ENCODE results near the gene LBHD2. TPM values are rescaled to one million over a fixed set of nuclear protein-coding genes. Genes with fewer than 3 reads are reported as not detected.

Gene LBHD2
- total and polyA plus RNA-seq, 2 of the 13 experiments (the other 11 are each of a cell fraction or from before 2014, with no cell fraction given), result 0.67 to 1.00 TPM

DNA sequence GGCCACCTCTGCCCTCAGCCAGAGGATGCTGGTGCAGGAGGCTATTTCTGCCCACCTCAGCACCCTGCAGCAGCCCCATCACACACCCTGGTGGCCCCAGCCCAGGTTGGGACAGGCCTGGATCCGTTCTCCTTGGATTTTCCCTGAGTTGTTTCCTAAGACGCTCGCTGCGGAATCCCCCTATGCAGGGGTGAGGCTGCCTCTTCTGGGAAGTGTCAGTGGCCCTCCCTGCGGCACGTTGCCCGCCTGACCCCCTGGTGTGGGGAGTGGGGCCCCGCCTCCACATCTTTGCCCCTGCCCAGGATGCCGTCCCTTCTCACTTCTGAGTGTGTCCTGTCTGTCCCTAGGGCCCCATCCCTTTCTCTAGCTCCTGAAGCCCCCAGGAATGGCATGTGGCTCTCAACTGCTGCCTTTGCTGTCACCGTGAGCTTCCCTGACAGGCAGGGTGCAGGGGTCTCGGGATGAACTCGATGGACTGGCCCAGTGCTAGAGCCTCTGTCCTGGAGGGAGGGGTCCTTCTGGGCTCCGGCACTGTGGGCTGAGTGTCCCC lies 9.9 kb downstream of the LBHD2 start:
- BruUV-seq (replicated peaks), result no TSS peak
- 0% methylated on average over 8 of the region's 13 CpGs for WGBS (ENCODE audit: low lambda C conversion rate)
- peak; percentile 25 for ATAC-seq
- ChIA-PET CTCF (ENCODE audit: low intra/inter-chr PET ratio, low total read pairs) (interaction anchor here (1.1 kb wide), 1 partner anchor 48 kb away, joined by 4 read pairs; no protein-coding TSS in a partner anchor), POLR2A (interaction anchor here (0.6 to 2.6 kb wide), 9 partner anchors 11 to 250 kb away, joined by 3 to 39 read pairs (median 3); partner anchors contain the start of gene EIF5)
- H3K4me2 ChIP-seq (ENCODE audit: low read depth, low read length), result peak overlapping the region; percentile 96
- in situ Hi-C loops (cut with HindIII; ENCODE audit: extremely low pct_ligation_motif_present, low pct_unique_long_range_greater_than_20kb), result no loop called here
- H2AFZ ChIP-seq (ENCODE audit: low read length), result peak overlapping the region; percentile 70
- intact Hi-C loops (cut with micrococcal nuclease; ENCODE audit: unreplicated experiment), result no loop called here
- peaks cover 0 to 8% of the 10 kb centered on the region in 2 experiments; a peak in 2 of 5 replicates for H3K27me3 ChIP-seq (ENCODE audit: control insufficient read depth in 1 of 2, insufficient read depth in 2 of 2, low read length in 2 of 2)
- DNase-seq (ENCODE audit: low spot score), result no peak
- peak overlapping the region; percentile 84 for H3K27ac ChIP-seq (ENCODE audit: extremely low read length, insufficient read depth, low read length)
- peak overlapping the region; percentile 83 for H3K9ac ChIP-seq (ENCODE audit: insufficient read depth, low read depth, low read length)
- H3K4me1 ChIP-seq (ENCODE audit: insufficient read depth, low read length), result peaks cover 91% of the 10 kb centered on the region
- H3K36me3 ChIP-seq (replicated peaks in 1 of 2; ENCODE audit: control insufficient read depth in 1 of 2, insufficient read depth in 2 of 2, low read length in 2 of 2), result no peaks in the 10 kb centered on the region
- peaks cover 17% of the 10 kb centered on the region for H3K79me2 ChIP-seq (ENCODE audit: insufficient read depth, low read length)
- no peak for FAIRE-seq
- H4K20me1 ChIP-seq (ENCODE audit: insufficient read depth, low read length), result no peaks in the 10 kb centered on the region
- no peaks in the 10 kb centered on the region for H3K9me3 ChIP-seq (ENCODE audit: low read length)
- peak overlapping the region; percentile 82 to 94 (median 86) for H3K4me3 ChIP-seq (replicated peaks in 1 of 3; ENCODE audit: insufficient read depth in 1 of 3, low read depth in 2 of 3, low read length in 3 of 3)
- 0 out of 2 replicates have a peak, but pooled peaks have one; percentile 6 for TF ChIP-seq PAX8 (CRISPR knock-in tag; IDR thresholded peaks at IDR 0.05; ENCODE audit: borderline replicate concordance)
- no peak for TF ChIP-seq ELF1 (CRISPR knock-in tag; IDR thresholded peaks at IDR 0.05)
- 0 out of 2 replicates have a peak, but pooled peaks have one; percentile 52 for TF ChIP-seq MED13 (CRISPR knock-in tag; IDR thresholded peaks at IDR 0.05)
- no peak for TF ChIP-seq ZBTB3 (CRISPR knock-in tag; IDR thresholded peaks at IDR 0.05; ENCODE audit: borderline replicate concordance, low read depth)
- no peak for TF ChIP-seq HCFC1 (IDR thresholded peaks at IDR 0.05; ENCODE audit: low read depth, low read length)
- TF ChIP-seq PHF20 (CRISPR knock-in tag; IDR thresholded peaks at IDR 0.05), result no peak
- peak; percentile 56; the same call in 1 of the 2 replicates for TF ChIP-seq HNRNPL (IDR thresholded peaks at IDR 0.05; ENCODE audit: low read depth, low read length)
- TF ChIP-seq ZNF230 (CRISPR knock-in tag; IDR thresholded peaks at IDR 0.05), result 0 out of 2 replicates have a peak, but pooled peaks have one; percentile 14
- TF ChIP-seq POGK (CRISPR knock-in tag; conservative IDR thresholded peaks at IDR 0.05), result peak; percentile 10; the same call in 1 of the 2 replicates
- TF ChIP-seq, protein P1, sequence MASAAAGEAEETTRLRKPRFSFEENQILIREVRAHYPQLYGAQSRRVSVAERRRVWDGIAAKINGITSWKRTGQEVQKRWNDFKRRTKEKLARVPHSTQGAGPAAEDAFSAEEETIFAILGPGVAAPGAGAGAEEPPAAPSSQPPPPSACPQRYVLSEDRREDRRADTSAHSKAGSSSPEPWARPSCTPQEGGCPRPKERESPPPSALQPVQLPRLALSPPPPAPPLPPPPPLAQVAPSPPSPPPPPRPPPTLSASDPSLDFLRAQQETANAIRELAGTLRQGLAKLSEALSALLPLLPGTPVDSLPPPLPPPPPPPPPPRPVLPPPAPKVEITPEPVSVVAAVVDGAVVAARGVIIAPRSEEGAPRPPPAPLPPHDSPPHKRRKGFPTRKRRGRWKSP (CRISPR knock-in tag; IDR thresholded peaks at IDR 0.05), result peak; percentile 15
- no peak for TF ChIP-seq ISL2 (CRISPR knock-in tag; IDR thresholded peaks at IDR 0.05)
- 0 out of 2 replicates have a peak, but pooled peaks have one; percentile 6 for TF ChIP-seq PHF21A (CRISPR knock-in tag; IDR thresholded peaks at IDR 0.05)
- TF ChIP-seq CEBPG (CRISPR knock-in tag; IDR thresholded peaks at IDR 0.05), result no peak
- TF ChIP-seq TSC22D2 (CRISPR knock-in tag; IDR thresholded peaks at IDR 0.05; ENCODE audit: borderline replicate concordance), result no peak
- TF ChIP-seq GPBP1L1 (CRISPR knock-in tag; IDR thresholded peaks at IDR 0.05), result no peak
- 0 out of 2 replicates have a peak, but pooled peaks have one; percentile 78 for TF ChIP-seq ZNF839 (CRISPR knock-in tag; IDR thresholded peaks at IDR 0.05; ENCODE audit: borderline replicate concordance)
- TF ChIP-seq ZNF563 (CRISPR knock-in tag; IDR thresholded peaks at IDR 0.05), result peak; percentile 4; the same call in 1 of the 2 replicates
- TF ChIP-seq STAT6 (CRISPR knock-in tag; IDR thresholded peaks at IDR 0.05; ENCODE audit: borderline replicate concordance), result 0 out of 2 replicates have a peak, but pooled peaks have one; percentile 8
